HG03025 (cell line): ENCODE results near the gene COX11.

Experiments used
- ATAC-seq: cut with Tn5 transposase; IDR thresholded peaks from one replicate; pipeline ENCODE4 v1.9.1; 2021; ENCODE audit warnings: mild to moderate bottlenecking, moderate library complexity; ENCODE audit not compliant: unreplicated experiment, low FRiP score

Gene COX11

DNA sequence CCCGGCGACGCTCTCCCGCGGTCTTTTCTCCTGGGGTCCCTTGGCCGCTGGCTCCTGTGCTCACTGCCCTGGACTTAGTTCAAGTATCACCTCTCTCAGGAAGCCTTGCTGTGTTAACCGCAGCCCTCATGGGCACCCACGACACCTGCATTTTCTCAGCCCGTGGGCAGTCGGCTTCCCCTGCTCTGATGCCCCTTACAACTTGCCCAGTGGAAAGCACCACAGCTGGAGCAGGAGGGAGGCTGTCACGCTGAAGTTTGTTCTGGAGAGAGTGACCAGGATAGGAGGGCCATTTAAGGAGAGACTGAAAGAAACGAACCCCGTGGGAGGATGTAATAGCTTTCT is 506 bp upstream of the COX11 start:
- peak; percentile 32 for ATAC-seq

DNA sequence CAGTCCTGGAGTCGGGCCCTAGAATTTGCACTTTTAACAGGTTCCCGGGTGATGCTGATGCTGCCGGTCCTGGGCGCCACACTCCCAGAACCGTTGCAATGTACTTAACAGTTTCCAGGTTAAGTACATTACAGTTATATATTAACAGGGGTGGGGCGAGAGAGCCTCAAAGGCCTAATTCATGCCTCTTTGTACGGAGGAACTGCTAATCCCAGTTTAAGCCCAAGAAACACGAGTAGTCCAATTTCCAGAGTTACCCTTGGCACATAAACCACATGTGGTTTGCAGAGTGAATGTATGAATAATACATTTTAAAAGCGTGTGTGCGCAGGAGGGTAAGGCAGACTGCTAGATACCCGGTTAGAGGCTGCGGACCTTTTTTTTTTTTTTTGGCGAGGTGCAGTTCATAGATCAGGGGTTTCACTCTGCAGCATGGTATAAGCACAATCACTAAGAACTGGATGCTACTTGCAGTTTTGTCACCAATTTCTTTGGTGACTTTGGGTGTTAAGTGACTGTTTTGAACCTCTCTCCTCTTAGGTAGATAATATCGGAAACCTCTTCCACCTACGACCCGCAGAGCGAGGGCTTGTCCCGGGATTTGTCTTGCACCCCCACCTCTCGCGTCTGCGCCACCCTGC is 713 bp downstream of the COX11 start:
- ATAC-seq, result peak; percentile 22

DNA sequence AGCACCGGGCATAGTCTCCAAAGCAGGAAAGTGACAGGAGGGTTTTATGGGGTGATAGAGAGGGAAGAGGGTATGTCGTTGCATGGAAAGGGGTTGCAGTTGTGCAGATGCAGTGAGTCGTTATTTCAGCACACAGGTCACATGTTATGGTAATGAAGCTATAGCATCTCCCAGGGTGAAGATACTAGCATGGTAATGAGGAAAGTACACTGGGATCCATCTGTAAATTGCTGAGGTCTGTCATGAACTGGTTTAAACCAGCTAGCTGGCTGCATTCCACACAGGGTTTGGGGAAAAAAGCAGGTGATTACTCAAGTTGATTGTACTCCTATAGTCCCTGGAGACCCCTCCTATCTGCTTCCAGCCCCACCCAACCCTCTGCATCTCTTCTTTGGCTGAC is 11.7 kb downstream of the COX11 start:
- ATAC-seq, result no peak

DNA sequence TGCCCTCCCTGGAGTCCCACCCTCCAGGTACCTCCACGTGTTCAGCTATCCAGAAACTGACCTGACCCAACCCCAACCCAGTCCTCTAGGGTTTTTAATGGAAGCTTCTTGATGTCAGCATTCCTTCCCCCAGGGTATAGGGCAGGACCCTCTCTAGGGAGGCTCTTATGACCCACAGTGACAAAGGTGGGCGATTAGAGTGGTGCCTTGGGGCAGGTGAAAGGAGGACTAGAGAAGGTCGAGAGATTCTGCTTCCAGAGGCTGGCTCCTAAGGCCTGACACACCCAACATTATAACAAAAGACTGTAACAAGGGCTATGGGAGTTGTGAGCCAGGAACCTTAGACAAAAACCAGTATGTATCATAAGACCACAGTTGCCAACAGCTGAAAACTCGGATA is 17.2 kb downstream of the COX11 start:
- ATAC-seq, result no peak

DNA sequence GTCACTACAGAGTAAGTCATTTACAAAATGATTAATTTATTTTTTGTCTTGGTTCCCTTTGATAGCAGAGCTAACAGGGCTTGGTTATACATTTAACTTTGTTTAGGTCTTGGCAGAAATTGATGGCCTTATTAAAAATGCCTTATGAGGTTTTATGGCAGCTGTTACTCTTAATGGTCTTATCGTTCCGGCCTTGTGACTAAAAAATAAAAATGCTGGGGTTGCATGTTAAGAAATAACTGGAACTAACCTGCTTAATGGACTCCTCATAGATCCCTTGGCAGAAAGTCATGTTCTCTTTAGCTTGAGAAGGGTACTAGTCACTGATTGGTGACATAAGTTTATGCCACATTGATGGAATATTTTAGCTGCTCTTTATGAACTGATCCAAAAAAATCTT is 18.3 kb downstream of the COX11 start:
- ATAC-seq, result no peak

- no peak for ATAC-seq
These were observed 20.1 kb downstream of the COX11 start for GRCh38 chr17:54948380-54948779.

DNA sequence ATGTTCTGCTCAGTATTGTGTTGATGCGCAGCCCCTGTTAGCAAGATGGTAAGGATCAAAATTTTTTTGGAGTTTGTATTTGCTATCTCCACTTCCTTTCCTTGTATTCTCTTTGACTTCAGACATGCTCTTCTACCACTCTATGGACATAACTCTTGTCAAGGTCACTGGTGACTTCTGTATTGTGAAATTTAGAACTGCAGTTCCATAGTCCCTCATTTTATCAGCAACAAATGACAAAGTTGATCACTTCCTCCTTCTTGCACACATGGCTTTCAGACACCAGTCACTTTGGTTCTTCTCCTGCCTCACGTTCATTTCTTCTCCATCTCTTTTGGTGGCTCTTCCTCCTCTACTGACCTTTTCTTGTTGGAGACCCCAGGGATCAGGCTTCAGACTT is 21.1 kb downstream of the COX11 start:
- ATAC-seq, result no peak

DNA sequence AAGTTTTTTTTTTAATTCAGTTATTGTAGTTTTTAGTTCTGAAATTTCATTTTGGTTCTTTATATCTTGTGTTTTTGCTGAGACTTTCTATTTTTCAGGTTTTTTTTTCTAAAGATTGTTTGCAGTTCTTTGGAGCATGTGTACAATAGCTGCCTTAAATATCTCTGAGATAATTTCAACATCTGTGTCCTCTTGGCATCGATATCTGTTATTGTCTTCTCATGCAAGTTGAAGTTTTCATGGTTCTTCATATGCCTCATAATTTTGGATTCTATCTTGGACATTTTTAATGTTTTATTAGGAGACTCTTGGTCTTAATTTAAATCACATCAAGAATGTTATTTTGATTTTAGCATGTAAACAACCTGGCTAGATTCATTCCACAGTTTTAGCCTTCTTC is 22.8 kb downstream of the COX11 start:
- ATAC-seq, result no peak

- ATAC-seq, result no peak
These were observed 23.2 kb downstream of the COX11 start for GRCh38 chr17:54945231-54945630.

DNA sequence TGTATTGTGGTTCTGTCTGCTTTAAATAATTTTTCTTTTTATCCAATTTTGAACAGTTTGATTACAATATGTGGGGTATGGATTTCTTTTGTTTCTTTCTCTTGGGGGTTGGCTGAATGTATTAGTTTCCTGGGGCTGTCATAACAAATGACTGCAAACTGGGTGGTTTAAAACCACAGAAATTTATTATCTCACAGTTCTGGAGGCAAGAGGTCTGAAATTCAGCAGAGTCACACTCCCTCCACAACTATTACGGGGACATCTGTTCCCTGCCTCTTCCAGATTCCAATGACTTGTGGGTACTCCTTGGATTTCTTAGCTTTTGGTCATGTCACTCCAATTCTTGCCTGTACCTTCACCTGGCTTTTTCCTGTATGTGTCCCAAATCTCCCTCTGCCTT is 23.7 kb downstream of the COX11 start:
- ATAC-seq, result no peak

- no peak for ATAC-seq
These were observed 27.2 kb downstream of the COX11 start for GRCh38 chr17:54941285-54941684.

DNA sequence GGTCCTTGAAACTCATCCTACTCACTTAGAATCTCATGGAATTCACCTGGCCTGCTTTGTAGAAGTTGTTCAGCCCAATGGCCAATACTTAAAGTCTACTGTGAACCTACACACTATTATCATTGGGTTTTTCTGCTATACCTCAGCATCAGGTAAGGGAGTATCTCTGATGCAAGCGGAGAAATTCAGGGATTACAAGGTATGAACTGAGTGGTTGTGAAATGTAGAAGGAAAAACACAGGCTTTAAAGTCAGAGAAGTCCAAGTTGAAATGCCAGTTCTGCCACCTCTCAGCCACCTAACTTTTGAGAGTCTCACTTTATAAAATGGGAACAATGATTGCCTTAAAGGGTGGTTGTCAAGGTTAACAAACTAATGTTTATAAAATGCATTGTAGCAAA is 31.0 kb downstream of the COX11 start:
- no peak for ATAC-seq

- ATAC-seq, result no peak
These were observed 31.4 kb downstream of the COX11 start for GRCh38 chr17:54937018-54937417.

- no peak for ATAC-seq
These were observed 33.0 kb downstream of the COX11 start for GRCh38 chr17:54935471-54935870.

DNA sequence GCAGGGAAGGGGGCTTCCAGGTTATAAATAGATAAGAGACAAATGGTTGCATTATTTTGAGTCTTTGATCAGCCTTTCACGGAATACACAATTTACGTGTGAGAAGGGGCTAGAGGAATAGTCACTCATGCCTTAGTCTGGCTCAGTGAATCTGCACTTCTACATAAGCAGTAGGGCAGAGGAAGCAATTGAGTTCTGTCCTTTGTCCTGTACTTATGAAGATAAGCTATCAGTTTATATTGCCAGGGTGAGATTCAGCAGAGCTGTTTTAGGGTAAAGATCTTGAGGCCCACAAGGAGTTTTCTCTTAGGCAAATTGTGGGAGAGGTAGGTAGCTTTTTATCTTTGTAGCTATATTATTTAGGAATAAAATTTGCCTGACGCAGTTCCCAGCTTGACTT is 34.5 kb downstream of the COX11 start:
- no peak for ATAC-seq

- ATAC-seq, result no peak
These were observed 35.7 kb downstream of the COX11 start for GRCh38 chr17:54932711-54933110.

DNA sequence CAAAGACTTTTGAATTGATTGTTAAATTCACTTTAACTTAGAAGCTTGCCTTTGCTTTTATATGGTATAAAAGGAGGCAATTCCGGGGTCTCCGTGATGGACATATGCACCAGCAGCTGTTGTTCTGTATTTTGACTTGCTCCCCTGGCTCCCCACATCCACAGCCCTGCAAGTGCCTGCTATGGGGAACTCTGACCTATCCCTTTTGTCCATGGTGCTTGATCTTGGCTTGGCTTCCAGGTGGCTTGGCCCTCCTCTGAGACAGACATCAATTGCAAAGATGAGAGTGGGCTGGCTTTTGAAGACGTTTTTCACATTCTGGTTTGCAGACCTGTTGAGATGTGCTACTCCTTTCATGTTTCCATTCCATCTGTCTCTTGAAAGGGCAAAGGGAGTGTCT is 40.9 kb downstream of the COX11 start:
- ATAC-seq, result no peak

DNA sequence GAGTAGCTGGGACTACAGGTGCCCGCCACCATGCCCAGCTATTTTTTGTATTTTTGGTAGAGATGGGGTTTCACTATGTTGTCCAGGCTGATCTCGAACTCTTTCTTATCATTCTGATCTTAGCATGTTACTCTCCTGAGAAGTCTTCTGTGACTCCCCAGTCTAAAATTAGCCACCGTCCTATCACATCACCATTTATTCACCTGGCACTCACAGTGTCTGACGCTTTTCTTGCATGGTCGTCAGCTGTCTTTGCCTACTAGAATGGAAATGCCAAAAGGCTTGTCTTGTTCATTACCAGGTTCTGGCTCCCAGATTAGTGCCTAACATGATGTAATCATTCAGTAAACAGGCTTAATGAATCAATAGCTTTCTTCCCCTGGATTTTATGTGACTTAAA is 44.0 kb downstream of the COX11 start:
- ATAC-seq, result no peak

DNA sequence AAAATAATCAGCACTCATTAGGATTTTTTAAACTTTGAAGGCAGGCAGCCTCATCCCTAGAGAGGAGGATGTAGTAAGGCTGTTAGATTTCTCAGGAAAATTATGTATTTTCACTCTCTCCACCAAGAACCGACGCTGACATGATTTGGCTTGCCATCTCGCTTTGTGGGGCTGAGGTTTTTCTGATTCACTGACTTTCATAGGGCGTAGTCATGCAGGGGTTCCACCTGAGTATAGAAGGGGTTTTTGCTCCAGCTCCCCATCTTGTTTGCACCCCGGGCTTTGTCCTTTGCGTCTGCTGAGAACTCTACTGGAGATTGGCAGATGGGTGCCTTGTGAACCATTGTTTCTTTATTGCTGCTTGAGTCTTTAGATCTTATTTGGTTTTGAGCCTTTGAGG is 47.6 kb downstream of the COX11 start:
- no peak for ATAC-seq

DNA sequence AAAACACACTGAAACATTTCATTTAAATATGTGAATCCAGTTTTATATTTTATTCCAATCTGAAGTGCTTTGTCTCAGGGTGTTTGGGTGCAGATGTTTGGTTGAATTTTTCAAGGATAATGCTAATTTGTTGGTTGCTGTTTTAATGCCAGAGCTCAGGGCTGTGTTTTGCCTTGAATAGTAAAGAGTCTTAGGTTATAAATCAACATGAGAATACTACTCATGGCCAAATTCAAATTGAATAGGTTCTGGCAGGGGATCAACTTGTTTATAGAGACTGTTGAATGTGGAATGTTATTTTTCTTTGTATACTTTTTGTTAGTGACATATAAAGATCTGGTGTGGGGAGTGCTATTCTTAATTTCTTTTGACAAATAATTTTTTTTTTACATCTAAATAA is 49.0 kb downstream of the COX11 start:
- no peak for ATAC-seq

GRCh38 chr17:54916721-54917120 is 51.7 kb downstream of the COX11 start:
- ATAC-seq, result no peak
